ENCODE results near the gene IL4R. TPM values are rescaled to one million over a fixed set of nuclear protein-coding genes. Genes with fewer than 3 reads are reported as not detected.

Gene IL4R
- total RNA-seq, 4 donors from 2014 or later, result 84.9 to 97.9 (median 89.8) TPM

GRCh38 chr16:27386674-27387073 lies 72.9 kb downstream of the IL4R start:
- TF ChIP-seq POLR2A (IDR thresholded peaks at IDR 0.05) (no peak), CTCF (IDR thresholded peaks at IDR 0.05) (no peak)
- no peaks in the 10 kb centered on the region for H3K9me3 ChIP-seq
- 69 to 72% methylated on average over 4 of the region's 4 CpGs for WGBS, 2 donors
- intact Hi-C loops (cut with DNase I), result no loop called here
- H3K27ac ChIP-seq, result no peak overlapping the region
- H3K4me1 ChIP-seq, result no peaks in the 10 kb centered on the region
- no peak overlapping the region for H3K4me3 ChIP-seq
- DNase-seq, result no peak
- H3K27me3 ChIP-seq, result peaks cover 0 to 29% (median 0%) of the 10 kb centered on the region in 4 donors
- no peaks in the 10 kb centered on the region for H3K36me3 ChIP-seq

- Histone ChIP-seq H3K36me3 (no peaks in the 10 kb centered on the region), H3K4me1 (no peaks in the 10 kb centered on the region), H3K27me3 (peaks cover 0 to 29% (median 0%) of the 10 kb centered on the region in 4 donors), H3K4me3 (no peak overlapping the region), H3K9me3 (no peaks in the 10 kb centered on the region), H3K27ac (no peak overlapping the region)
- no peak for DNase-seq
- TF ChIP-seq POLR2A (IDR thresholded peaks at IDR 0.05) (no peak), CTCF (IDR thresholded peaks at IDR 0.05) (no peak)
- WGBS, 2 donors, result 35 to 86% methylated on average over 1 of the region's 1 CpG
- intact Hi-C loops (cut with DNase I), result no loop called here
Measured at GRCh38 chr16:27387724-27388123, 74.0 kb downstream of the IL4R start.

DNA sequence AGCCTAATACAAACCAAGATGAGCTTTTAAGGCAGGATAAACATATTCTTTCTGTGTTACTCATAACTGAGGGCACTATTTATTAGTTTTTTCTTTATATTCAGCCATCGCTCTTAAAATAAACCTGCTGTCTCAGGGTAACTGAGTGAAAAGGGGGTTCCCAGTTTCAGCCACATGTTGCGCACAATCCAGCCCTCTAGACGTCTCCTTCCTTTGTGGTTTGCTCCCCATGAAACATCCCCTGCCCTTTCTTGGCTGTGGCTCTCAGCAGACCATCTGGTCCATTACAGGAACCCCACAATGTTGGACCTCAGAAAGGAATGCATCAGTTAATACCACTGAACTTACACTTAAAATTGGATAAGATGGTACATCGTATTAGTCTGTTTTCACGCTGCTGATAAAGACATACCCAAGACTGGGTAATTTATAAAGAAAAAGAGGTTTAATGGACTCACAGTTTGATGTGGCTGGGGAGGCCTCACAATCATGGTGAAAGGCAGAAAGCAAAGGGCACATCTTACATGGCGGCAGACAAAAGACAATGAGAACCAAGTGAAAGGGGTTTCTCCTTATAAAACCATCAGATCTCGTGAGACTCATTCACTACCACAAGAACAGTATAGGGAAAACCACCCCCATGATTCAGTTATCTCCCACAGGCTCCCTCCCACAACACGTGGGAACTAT lies 75.6 kb downstream of the IL4R start:
- intact Hi-C loops (cut with DNase I), result no loop called here
- H3K27me3 ChIP-seq, result peaks cover 0 to 29% (median 0%) of the 10 kb centered on the region in 4 donors
- no peaks in the 10 kb centered on the region for H3K9me3 ChIP-seq
- H3K27ac ChIP-seq, result no peak overlapping the region
- WGBS, 2 donors, result 75 to 82% methylated on average over 8 of the region's 8 CpGs
- H3K36me3 ChIP-seq, result no peaks in the 10 kb centered on the region
- H3K4me3 ChIP-seq, result no peak overlapping the region
- TF ChIP-seq CTCF (IDR thresholded peaks at IDR 0.05) (no peak), POLR2A (IDR thresholded peaks at IDR 0.05) (no peak)
- H3K4me1 ChIP-seq, result no peaks in the 10 kb centered on the region
- no peak for DNase-seq

GRCh38 chr16:27390151-27390550 lies 76.4 kb downstream of the IL4R start:
- Histone ChIP-seq H3K4me1 (no peaks in the 10 kb centered on the region), H3K4me3 (no peak overlapping the region), H3K36me3 (no peaks in the 10 kb centered on the region), H3K27me3 (peaks cover 0 to 29% (median 0%) of the 10 kb centered on the region in 4 donors), H3K9me3 (no peaks in the 10 kb centered on the region), H3K27ac (no peak overlapping the region)
- no peak for TF ChIP-seq CTCF (IDR thresholded peaks at IDR 0.05)
- no peak for TF ChIP-seq POLR2A (IDR thresholded peaks at IDR 0.05)
- DNase-seq, result no peak
- intact Hi-C loops (cut with DNase I), result no loop called here

GRCh38 chr16:27392671-27393070 lies 78.9 kb downstream of the IL4R start:
- Histone ChIP-seq H3K36me3 (no peaks in the 10 kb centered on the region), H3K9me3 (no peaks in the 10 kb centered on the region), H3K4me3 (no peak overlapping the region), H3K27me3 (peaks cover 0 to 26% (median 0%) of the 10 kb centered on the region in 4 donors), H3K4me1 (no peaks in the 10 kb centered on the region), H3K27ac (no peak overlapping the region)
- intact Hi-C loops (cut with DNase I), result no loop called here
- no peak for DNase-seq
- TF ChIP-seq POLR2A (IDR thresholded peaks at IDR 0.05) (no peak), CTCF (IDR thresholded peaks at IDR 0.05) (no peak)
- 61 to 62% methylated on average over 1 of the region's 1 CpG for WGBS, 2 donors
